HG03095 (cell line): ENCODE results near the gene ZCCHC3.
"Not testable (repeated sequence)": the region's sequence is repeated elsewhere in the genome, so short reads cannot be mapped to it uniquely, and the experiment has no call there.

Experiments used
- ATAC-seq: cut with Tn5 transposase; IDR thresholded peaks from one replicate; pipeline ENCODE4 v1.9.1; 2021; ENCODE audit warnings: moderate library complexity; ENCODE audit not compliant: unreplicated experiment

ZCCHC3 gene

GRCh38 chr20:297098-297924 lies at the start of gene ZCCHC3:
TSS of gene ZCCHC3 (plus strand) at chr20:297570. CDS start at chr20:297587, 17 bp downstream.
- ATAC-seq = peak; percentile 78

GRCh38 chr20:251354-251753 lies 46.0 kb upstream of the ZCCHC3 start:
- ATAC-seq = no peak

- no peak for ATAC-seq
Observed at GRCh38 chr20:252801-253200, 44.6 kb upstream of the ZCCHC3 start.

- not testable (repeated sequence) for ATAC-seq
Observed at GRCh38 chr20:253447-253846, 43.9 kb upstream of the ZCCHC3 start.

- ATAC-seq = no peak
Observed at GRCh38 chr20:257419-257818, 40.0 kb upstream of the ZCCHC3 start, which contains the start of gene DEFB132. TSS of gene DEFB132 (plus strand) at chr20:257724. CDS start at chr20:257779, 55 bp downstream.

- ATAC-seq = no peak
Observed at GRCh38 chr20:258269-258858, 39.0 kb upstream of the ZCCHC3 start.

- no peak for ATAC-seq
Observed at GRCh38 chr20:258963-259362, 38.4 kb upstream of the ZCCHC3 start.

- ATAC-seq = no peak
Observed at GRCh38 chr20:259981-260380, 37.4 kb upstream of the ZCCHC3 start.

GRCh38 chr20:263701-264100 lies 33.7 kb upstream of the ZCCHC3 start:
- ATAC-seq = no peak

GRCh38 chr20:266596-267562 lies 30.5 kb upstream of the ZCCHC3 start:
- peak; percentile 93 for ATAC-seq

GRCh38 chr20:270517-270916 lies 26.9 kb upstream of the ZCCHC3 start:
- ATAC-seq = no peak

GRCh38 chr20:271069-271468 lies 26.3 kb upstream of the ZCCHC3 start:
- no peak for ATAC-seq

GRCh38 chr20:271528-271927 lies 25.8 kb upstream of the ZCCHC3 start:
- ATAC-seq = no peak

GRCh38 chr20:272718-273117 lies 24.7 kb upstream of the ZCCHC3 start:
- no peak for ATAC-seq

GRCh38 chr20:273884-274283 lies 23.5 kb upstream of the ZCCHC3 start:
- no peak for ATAC-seq

GRCh38 chr20:275791-276190 lies 21.6 kb upstream of the ZCCHC3 start:
- no peak for ATAC-seq

GRCh38 chr20:276620-277495 lies 20.5 kb upstream of the ZCCHC3 start:
- no peak for ATAC-seq

GRCh38 chr20:277496-277781 lies 19.9 kb upstream of the ZCCHC3 start:
- ATAC-seq = no peak

- no peak for ATAC-seq
Observed at GRCh38 chr20:278181-278580, 19.2 kb upstream of the ZCCHC3 start.
